ENCODE results near the gene N4BP2L2. TPM values are rescaled to one million over a fixed set of nuclear protein-coding genes. Genes with fewer than 3 reads are reported as not detected.

The N4BP2L2 gene
- total RNA-seq, 1 experiment from 2014 or later: 92.7 TPM

DNA sequence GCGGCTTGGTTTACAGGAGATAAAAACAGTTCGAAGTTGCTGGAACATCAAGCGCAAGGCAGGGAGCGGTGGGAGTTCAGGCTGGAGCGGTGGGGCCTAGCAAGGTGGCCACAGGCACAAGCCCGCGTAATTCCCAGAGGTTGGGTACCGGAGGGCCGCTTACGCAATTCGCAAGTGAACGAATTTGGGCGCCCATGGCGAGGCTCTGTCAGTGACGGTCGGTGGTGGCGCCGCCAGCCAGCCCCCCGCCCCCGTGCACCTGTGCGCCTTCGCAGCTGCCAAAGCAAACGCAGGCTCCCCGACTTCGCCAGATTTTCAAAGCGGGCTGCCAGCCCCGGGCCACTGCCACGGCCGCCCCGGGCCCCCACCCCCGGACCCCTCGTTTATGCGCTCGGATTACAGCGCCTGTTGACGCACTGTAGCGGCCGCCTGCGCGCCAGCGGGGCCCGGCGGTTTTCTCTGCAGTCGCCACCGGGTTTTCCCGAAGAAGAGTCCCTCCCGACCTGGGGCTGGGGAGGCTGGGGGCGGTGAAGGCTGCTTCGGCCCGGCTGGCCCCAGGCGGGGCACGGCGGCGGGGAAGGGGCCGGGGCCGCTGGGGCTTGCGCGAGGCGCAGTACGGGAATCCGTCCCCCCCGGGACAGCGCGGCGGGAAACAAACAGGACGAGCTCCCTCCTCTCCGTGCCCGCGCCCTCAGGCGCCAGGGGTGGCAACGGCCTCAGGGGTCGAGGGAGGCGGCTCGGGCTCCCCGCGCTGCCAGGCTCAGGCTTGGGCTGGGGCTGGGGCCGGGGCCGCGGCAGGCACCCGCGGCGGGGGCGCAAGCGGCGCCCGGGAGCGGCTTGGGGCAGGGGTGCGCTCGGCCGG is 111.4 kb downstream of the N4BP2L2 start:
- ChIA-PET POLR2A (no interaction called here), CTCF (no interaction called here), RAD21 (ENCODE audit: low non-redundant PET in 1 of 2, low total read pairs in 2 of 2, uncharacterized antibody in 2 of 2, unreplicated experiment in 2 of 2) (no interaction called here)
- H3K9me3 ChIP-seq (ENCODE audit: control insufficient read depth in 1 of 2, insufficient read depth in 1 of 2, low read depth in 1 of 2, low read length in 2 of 2): no peaks in the 10 kb centered on the region
- no peaks in the 10 kb centered on the region for H3K9me2 ChIP-seq (ENCODE audit: insufficient read depth)
- H3K36me3 ChIP-seq (ENCODE audit: control insufficient read depth in 1 of 2, insufficient read depth in 2 of 2, low read length in 2 of 2): 0 out of 4 replicates have a peak, but pooled peaks cover 0 to under 1% of the 10 kb centered on the region in 2 experiments
- no peaks in the 10 kb centered on the region for H3K79me2 ChIP-seq (ENCODE audit: insufficient read depth, low read length)
- H3K4me1 ChIP-seq (ENCODE audit: control insufficient read depth in 1 of 2, insufficient read depth in 2 of 2, low read length in 2 of 2): no peaks in the 10 kb centered on the region
- H3K4me3 ChIP-seq (replicated peaks in 1 of 2; ENCODE audit: low read depth in 1 of 2, low read length in 2 of 2): no peak overlapping the region
- no TSS peak for BruUV-seq (replicated peaks)
- no peak for ATAC-seq
- H2AFZ ChIP-seq (ENCODE audit: low read depth, low read length, poor library complexity, severe bottlenecking): no peak overlapping the region
- no peak overlapping the region for H3K9ac ChIP-seq (ENCODE audit: low read length)
- no peak overlapping the region for H3K4me2 ChIP-seq (ENCODE audit: low read length)
- DNase-seq (ENCODE audit: low read depth, low spot score): no peak
- H4K20me1 ChIP-seq (ENCODE audit: insufficient read depth): no peaks in the 10 kb centered on the region
- no peak for TF ChIP-seq SP1 (IDR thresholded peaks at IDR 0.05; ENCODE audit: low read depth)
- TF ChIP-seq, protein P1, sequence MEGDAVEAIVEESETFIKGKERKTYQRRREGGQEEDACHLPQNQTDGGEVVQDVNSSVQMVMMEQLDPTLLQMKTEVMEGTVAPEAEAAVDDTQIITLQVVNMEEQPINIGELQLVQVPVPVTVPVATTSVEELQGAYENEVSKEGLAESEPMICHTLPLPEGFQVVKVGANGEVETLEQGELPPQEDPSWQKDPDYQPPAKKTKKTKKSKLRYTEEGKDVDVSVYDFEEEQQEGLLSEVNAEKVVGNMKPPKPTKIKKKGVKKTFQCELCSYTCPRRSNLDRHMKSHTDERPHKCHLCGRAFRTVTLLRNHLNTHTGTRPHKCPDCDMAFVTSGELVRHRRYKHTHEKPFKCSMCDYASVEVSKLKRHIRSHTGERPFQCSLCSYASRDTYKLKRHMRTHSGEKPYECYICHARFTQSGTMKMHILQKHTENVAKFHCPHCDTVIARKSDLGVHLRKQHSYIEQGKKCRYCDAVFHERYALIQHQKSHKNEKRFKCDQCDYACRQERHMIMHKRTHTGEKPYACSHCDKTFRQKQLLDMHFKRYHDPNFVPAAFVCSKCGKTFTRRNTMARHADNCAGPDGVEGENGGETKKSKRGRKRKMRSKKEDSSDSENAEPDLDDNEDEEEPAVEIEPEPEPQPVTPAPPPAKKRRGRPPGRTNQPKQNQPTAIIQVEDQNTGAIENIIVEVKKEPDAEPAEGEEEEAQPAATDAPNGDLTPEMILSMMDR (IDR thresholded peaks at IDR 0.05 in 2 of 3, conservative IDR thresholded peaks at IDR 0.05 in 1 of 3; ENCODE audit: borderline replicate concordance in 1 of 3, insufficient read depth in 1 of 3, low read depth in 2 of 3, low read length in 2 of 3): no peak
- TF ChIP-seq POLR2A (IDR thresholded peaks at IDR 0.05; ENCODE audit: borderline replicate concordance, extremely low read depth, insufficient read depth, insufficient read length): no peak
- TF ChIP-seq FOSL1 (IDR thresholded peaks at IDR 0.05; ENCODE audit: low read depth): no peak
- no peak for TF ChIP-seq CBX3 (IDR thresholded peaks at IDR 0.05; ENCODE audit: low read depth)
- no peak for TF ChIP-seq EGR1 (IDR thresholded peaks at IDR 0.05; ENCODE audit: low read depth)
- no peak for TF ChIP-seq YY1 (IDR thresholded peaks at IDR 0.05; ENCODE audit: extremely low read depth, insufficient replicate concordance, low read depth, low read length)
- no peak for TF ChIP-seq CEBPB (IDR thresholded peaks at IDR 0.05; ENCODE audit: low read depth)
- TF ChIP-seq ZFX (IDR thresholded peaks at IDR 0.05): no peak
- no peak for TF ChIP-seq ZNF274 (IDR thresholded peaks at IDR 0.05; ENCODE audit: low read depth, low read length)
- no peak for TF ChIP-seq SIN3A (IDR thresholded peaks at IDR 0.05; ENCODE audit: low read depth)
- no peak for TF ChIP-seq TCF7L2 (IDR thresholded peaks at IDR 0.05; ENCODE audit: borderline replicate concordance, extremely low read depth, insufficient read depth, insufficient read length)
- no peak for TF ChIP-seq SRF (IDR thresholded peaks at IDR 0.05; ENCODE audit: low read depth)
- no peak for TF ChIP-seq ZBTB33 (IDR thresholded peaks at IDR 0.05; ENCODE audit: extremely low read depth, insufficient replicate concordance, low read length)
- no peak overlapping the region for H3K27ac ChIP-seq (ENCODE audit: low read depth, low read length)
- intact Hi-C loops (cut with micrococcal nuclease): no loop called here
- H3K27me3 ChIP-seq (ENCODE audit: insufficient read depth, low read length): no peaks in the 10 kb centered on the region

Measured in HCT116 (cell line).